GM04504 (cell line): ENCODE data around the gene UBE2C.
"Not testable (repeated sequence)": the region's sequence is repeated elsewhere in the genome, so short reads cannot be mapped to it uniquely, and the experiment has no call there.

Experiments used
- DNase-seq: peaks from one replicate; pipeline ENCODE4 v3.0.0-alpha.2; 2012; ENCODE audit warnings: low read depth

UBE2C gene

GRCh38 chr20:45797955-45798354 is 14.5 kb upstream of the UBE2C start:
- not testable (repeated sequence) for DNase-seq

- DNase-seq, result no peak
Observed at GRCh38 chr20:45798935-45799642, 13.4 kb upstream of the UBE2C start.

- DNase-seq, result no peak
Observed at GRCh38 chr20:45801851-45802250, 10.6 kb upstream of the UBE2C start.

- no peak for DNase-seq
Observed at GRCh38 chr20:45810191-45810970, 2.1 kb upstream of the UBE2C start.

- no peak for DNase-seq
Observed at GRCh38 chr20:45813006-45813340, 529 bp downstream of the UBE2C start.

- no peak for DNase-seq
Observed at GRCh38 chr20:45813489-45813888, 1.0 kb downstream of the UBE2C start.

GRCh38 chr20:45814314-45814713 is 1.9 kb downstream of the UBE2C start:
- DNase-seq, result no peak

- DNase-seq, result no peak
Observed at GRCh38 chr20:45816951-45817350, 4.5 kb downstream of the UBE2C start.

- DNase-seq, result no peak
Observed at GRCh38 chr20:45817376-45818194, 5.1 kb downstream of the UBE2C start.

- no peak for DNase-seq
Observed at GRCh38 chr20:45818239-45818638, 5.8 kb downstream of the UBE2C start.

GRCh38 chr20:45819466-45819865 is 7.0 kb downstream of the UBE2C start:
- no peak for DNase-seq

GRCh38 chr20:45821947-45822346 is 9.5 kb downstream of the UBE2C start:
- no peak for DNase-seq

- DNase-seq, result no peak
Observed at GRCh38 chr20:45822857-45823256, 10.4 kb downstream of the UBE2C start.

- DNase-seq, result no peak
Observed at GRCh38 chr20:45823949-45824835, 11.7 kb downstream of the UBE2C start.

- DNase-seq, result no peak
Observed at GRCh38 chr20:45826381-45827019, 14.1 kb downstream of the UBE2C start.

- no peak for DNase-seq
Observed at GRCh38 chr20:45827030-45827652, 14.7 kb downstream of the UBE2C start, which contains the start of gene TNNC2. Gene TNNC2 (minus strand): TSS chr20:45827312. CDS start chr20:45827248, 64 bp downstream.

GRCh38 chr20:45827712-45828111 is 15.3 kb downstream of the UBE2C start:
- no peak for DNase-seq

GRCh38 chr20:45828589-45828988 is 16.1 kb downstream of the UBE2C start:
- DNase-seq, result no peak

- DNase-seq, result not testable (repeated sequence)
Observed at GRCh38 chr20:45829673-45830106, 17.2 kb downstream of the UBE2C start.

GRCh38 chr20:45832619-45833018 is 20.2 kb downstream of the UBE2C start:
- no peak for DNase-seq
